ENCODE results near the gene PNPO. TPM values are rescaled to one million over a fixed set of nuclear protein-coding genes. Genes with fewer than 3 reads are reported as not detected.

The PNPO gene
- polyA plus RNA-seq, 1 donor (not counting 4 experiments of a cell fraction or from before 2014, with no cell fraction given) = 35.5 TPM

GRCh38 chr17:47998044-47998443, 56.7 kb downstream of the PNPO start:
- Histone ChIP-seq H3K27me3 (ENCODE audit: control insufficient read depth, extremely low read depth, insufficient read depth, low read length) (no peaks in the 10 kb centered on the region), H3K4me3 (ENCODE audit: control insufficient read depth in 2 of 3, extremely low read depth in 1 of 3, insufficient read depth in 2 of 3, low read depth in 1 of 3, low read length in 3 of 3) (no peak overlapping the region), H3K36me3 (ENCODE audit: control insufficient read depth in 2 of 2, extremely low read depth in 1 of 2, insufficient read depth in 2 of 2, low read length in 2 of 2) (no peaks in the 10 kb centered on the region), H3K4me1 (ENCODE audit: control insufficient read depth, extremely low read depth, insufficient read depth, low read length) (peaks cover 9% of the 10 kb centered on the region), H3K9ac (ENCODE audit: control insufficient read depth, extremely low read depth, insufficient read depth, low read length) (no peak overlapping the region), H3K4me2 (ENCODE audit: control insufficient read depth, extremely low read depth, insufficient read depth, low read depth, low read length) (no peak overlapping the region), H3K79me2 (ENCODE audit: control insufficient read depth, insufficient read depth, low read length) (no peaks in the 10 kb centered on the region), H4K20me1 (ENCODE audit: control insufficient read depth, extremely low read depth, insufficient read depth, low read length) (no peaks in the 10 kb centered on the region), H3K27ac (ENCODE audit: control insufficient read depth, insufficient read depth, low read length) (no peak overlapping the region), H3K9me1 (ENCODE audit: control insufficient read depth, extremely low read depth, insufficient read depth, low read length) (no peaks in the 10 kb centered on the region), H3K9me3 (ENCODE audit: control insufficient read depth, low read depth, low read length) (no peaks in the 10 kb centered on the region), H2AFZ (ENCODE audit: control insufficient read depth, low read length) (no peak overlapping the region)
- DNase-seq (ENCODE audit: low read depth, low spot score) = no peak
- dilution Hi-C loops (cut with MboI; ENCODE audit: extremely low pct_ligation_motif_present, low sequenced_read_pairs) = no loop called here
- FAIRE-seq = no peak
- TF ChIP-seq CTCF (optimal IDR thresholded peaks at IDR 0.05 in 1 of 3, IDR thresholded peaks at IDR 0.05 in 1 of 3, conservative IDR thresholded peaks at IDR 0.05 in 1 of 3; ENCODE audit: extremely low read depth in 1 of 3, insufficient read depth in 2 of 3, low read length in 3 of 3) = no peak
- TF ChIP-seq EZH2 (IDR thresholded peaks at IDR 0.05; ENCODE audit: low read length) = no peak

Other genes with a start within 250 kb of the PNPO start
- 4.3 to 6.0 TPM (median 5.6 TPM) in 3 replicates for gene TBKBP1, start 247.4 kb upstream of the PNPO start, polyA plus RNA-seq
- gene TBX21, start 208.3 kb upstream of the PNPO start, polyA plus RNA-seq = not detected in 3 replicates
- 1.9 to 3.4 TPM (median 2.2 TPM) in 3 replicates for gene OSBPL7, start 119.8 kb upstream of the PNPO start, polyA plus RNA-seq
- gene MRPL10, start 110.0 kb upstream of the PNPO start, polyA plus RNA-seq = 42.4 to 52.5 TPM (median 43.1 TPM) in 3 replicates
- 0.13 to 0.43 TPM (median 0.34 TPM) in 3 replicates for gene LRRC46, start 109.9 kb upstream of the PNPO start, polyA plus RNA-seq
- 17.1 to 26.4 TPM (median 24.8 TPM) in 3 replicates for gene SCRN2, start 100.3 kb upstream of the PNPO start, polyA plus RNA-seq
- gene SP6, start 90.4 kb upstream of the PNPO start, polyA plus RNA-seq = 2.0 to 3.0 TPM (median 2.0 TPM) in 3 replicates
- 1.4 to 3.9 TPM (median 2.1 TPM) in 3 replicates for gene SP2, start 45.3 kb upstream of the PNPO start, polyA plus RNA-seq
- gene PRR15L, start 16.3 kb downstream of the PNPO start, polyA plus RNA-seq = 0.06 to 0.24 TPM (median 0.16 TPM) in 3 replicates
- 62.7 to 79.4 TPM (median 63.9 TPM) in 3 replicates for gene CDK5RAP3, start 29.5 kb downstream of the PNPO start, polyA plus RNA-seq
- gene COPZ2, start 96.2 kb downstream of the PNPO start, polyA plus RNA-seq = 11.1 to 18.0 TPM (median 12.5 TPM) in 3 replicates
- 169 to 284 TPM (median 208 TPM) in 3 replicates for gene NFE2L1, start 106.8 kb downstream of the PNPO start, polyA plus RNA-seq
- 20.7 to 49.4 TPM (median 42.3 TPM) in 3 replicates for gene CBX1, start 159.9 kb downstream of the PNPO start, polyA plus RNA-seq
- gene SNX11, start 166.2 kb downstream of the PNPO start, polyA plus RNA-seq = 20.8 to 23.9 TPM (median 21.0 TPM) in 3 replicates

Data from keratinocyte (primary cell).